NCI-H82 treated with DMSO at 0.1 percent for 48 hours (cell line): ENCODE data around the gene TERC.
"Not testable (repeated sequence)": the region's sequence is repeated elsewhere in the genome, so short reads cannot be mapped to it uniquely, and the experiment has no call there.

Experiments used
- DNase-seq: peaks from one replicate; lab custom pipeline; 2025; ENCODE audit not compliant: unreplicated experiment; lab: John Stamatoyannopoulos, UW

Gene TERC

DNA sequence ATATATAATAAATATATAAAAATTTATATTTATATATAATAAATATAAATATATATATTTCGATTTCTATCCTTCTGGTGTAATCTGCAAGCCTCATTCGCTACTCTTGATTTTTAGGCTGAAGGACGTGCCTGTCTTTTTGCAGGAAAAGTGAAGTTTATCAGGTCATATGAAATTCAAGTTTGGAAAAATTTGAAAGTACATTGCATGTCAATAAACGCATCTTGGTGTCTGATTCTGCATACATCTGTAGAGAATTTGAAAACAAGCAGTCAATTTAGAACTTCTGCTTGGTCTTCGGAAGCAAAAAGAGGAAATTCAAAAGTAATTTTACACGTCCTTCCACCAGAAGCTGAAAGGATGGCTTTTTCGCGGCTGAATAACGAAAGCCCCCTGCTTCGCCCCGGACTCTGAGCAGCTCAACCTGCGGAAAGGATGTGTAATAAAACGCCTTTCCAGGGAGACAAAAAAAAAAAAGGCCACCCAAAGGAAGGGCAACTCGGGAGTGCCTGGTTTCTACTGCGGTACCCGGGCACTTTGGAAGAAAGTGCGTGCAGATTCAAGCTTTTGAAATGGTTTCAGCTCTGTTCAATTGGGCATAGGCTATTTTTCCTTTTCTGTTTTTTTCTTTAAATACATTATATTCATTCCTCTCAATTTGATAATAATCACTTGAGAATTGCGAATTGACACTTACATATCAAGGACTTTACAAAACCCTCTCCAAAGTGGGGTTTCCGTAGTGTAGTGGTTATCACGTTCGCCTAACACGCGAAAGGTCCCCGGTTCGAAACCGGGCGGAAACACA is 6.8 kb upstream of the TERC start:
- peak; percentile 82 for DNase-seq

DNA sequence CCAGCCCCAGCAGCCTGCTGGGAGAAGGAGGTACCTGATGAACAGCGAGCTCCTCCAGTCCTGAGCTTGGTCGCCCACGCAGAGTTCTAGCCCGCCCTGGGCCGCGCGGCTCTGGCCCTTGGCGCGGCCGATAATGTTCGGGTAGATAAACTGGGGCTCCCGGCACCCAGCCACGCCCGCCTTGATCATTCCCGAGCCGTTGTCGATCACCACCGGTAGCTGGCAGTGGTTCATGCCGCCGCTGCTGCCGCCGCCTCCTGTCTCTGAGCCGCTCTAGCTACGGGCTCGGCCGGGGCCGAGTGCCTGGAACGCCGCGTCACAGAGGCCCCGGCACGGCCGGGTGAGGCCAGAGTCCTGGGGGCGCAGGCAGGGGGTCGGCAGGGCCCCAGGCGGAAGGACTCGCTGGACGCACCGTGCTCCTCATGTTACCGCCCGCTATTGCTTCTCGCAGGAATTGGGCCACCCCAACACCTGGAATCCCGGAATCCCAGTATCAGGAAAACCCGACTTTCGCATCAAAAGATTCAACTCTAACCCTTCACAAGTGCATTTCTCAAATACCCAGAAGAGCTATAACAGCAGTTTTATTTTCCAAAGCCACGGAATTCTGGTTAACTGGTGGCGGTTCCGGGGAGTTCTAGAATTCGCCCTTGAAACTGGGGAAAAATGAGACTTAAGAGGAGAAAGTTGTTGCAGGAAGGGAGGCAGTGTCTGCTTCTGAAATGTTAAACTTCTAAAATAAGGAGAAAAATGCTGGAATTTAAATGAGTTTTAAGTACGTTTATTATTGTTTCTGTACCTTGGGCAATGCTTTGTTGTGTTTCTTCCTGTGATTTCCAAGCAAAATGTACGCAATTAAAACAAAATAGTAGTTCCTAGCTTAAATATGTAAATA is 4.7 kb upstream of the TERC start, which contains the start of gene ACTRT3:
ACTRT3 (minus strand) TSS at position 275 of the 895 bp plus-strand sequence; CDS start at position 234, 41 bp downstream.
- peak; percentile 30 for DNase-seq

DNA sequence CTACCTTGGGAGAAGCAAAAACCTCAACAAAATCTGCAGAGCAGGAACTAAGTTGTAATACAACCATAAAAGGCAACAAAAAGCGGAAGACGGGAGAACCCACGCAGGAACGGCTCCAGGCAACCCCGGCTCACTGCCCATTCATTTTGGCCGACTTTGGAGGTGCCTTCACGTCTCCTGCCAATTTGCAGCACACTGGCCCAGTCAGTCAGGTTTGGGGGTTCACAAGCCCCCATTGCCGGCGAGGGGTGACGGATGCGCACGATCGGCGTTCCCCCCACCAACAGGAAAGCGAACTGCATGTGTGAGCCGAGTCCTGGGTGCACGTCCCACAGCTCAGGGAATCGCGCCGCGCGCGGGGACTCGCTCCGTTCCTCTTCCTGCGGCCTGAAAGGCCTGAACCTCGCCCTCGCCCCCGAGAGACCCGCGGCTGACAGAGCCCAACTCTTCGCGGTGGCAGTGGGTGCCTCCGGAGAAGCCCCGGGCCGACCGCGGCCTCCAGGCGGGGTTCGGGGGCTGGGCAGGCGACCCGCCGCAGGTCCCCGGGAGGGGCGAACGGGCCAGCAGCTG is 463 bp downstream of the TERC start:
- DNase-seq = no peak

DNA sequence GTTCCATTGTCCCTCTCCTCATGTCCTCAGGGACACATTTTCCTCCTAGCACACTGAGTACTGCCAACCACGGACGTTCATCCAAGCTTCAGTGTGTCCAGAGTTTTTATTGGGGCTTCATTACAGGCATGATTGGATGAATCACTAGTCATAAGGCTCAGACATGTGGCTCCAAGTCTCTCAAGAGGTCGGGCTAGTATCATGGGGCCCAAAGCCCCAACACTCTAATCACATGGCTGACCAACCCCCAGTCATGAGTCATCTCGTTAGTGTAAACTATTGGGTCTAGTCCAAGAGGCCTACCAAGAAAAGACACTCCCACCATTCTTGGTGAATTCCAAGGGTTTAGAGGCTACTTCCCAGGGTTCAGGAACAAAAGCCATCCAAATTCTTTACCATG is 4.4 kb downstream of the TERC start:
- no peak for DNase-seq

DNA sequence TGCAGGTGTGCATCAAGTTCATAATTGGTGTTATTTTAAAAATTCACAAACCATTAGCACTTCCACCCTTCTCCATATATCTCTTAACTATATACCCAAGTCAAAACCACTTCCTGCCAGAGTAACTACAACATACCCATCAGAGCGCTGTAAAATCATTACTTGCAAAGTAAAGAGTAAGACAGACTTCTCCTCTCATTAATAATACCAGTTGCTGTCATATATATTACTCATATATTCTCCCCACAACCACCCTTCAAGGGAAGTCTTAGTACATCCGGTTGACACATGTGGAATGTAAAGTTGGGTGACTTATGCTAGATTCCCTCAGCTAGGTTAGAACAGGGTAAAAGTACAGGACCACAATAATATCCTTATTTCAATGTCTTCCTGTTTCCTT is 5.6 kb downstream of the TERC start:
- no peak for DNase-seq

DNA sequence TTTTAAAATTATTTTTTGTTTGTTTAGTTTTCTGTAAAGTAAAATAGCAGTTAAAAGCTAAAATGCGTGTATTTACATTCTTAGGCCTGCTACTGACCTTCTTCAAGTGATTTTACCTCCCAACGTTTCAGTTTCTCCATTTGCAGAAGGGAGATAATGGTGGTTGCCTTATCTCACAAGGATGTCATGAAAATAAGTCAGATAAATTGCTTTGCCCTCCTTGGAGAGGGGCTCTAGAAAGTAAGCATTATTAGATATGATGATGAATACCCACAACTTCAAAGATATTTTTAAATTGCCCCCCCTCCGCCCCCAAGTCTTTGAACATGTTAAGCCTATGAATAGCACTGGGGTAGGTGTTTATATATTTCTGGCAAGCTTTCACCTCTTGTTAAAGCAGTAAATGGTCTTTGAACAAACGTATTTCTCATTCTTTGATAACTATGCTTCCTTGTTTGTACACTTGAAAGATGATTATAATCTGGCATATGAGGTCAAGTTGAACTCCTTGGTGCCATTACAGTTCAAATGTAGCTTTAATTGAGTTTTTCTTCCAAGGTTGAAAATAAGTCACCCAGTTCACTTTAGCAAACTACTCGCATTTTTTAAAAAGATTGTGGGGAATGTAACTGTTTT is 6.4 kb downstream of the TERC start:
- DNase-seq = no peak

DNA sequence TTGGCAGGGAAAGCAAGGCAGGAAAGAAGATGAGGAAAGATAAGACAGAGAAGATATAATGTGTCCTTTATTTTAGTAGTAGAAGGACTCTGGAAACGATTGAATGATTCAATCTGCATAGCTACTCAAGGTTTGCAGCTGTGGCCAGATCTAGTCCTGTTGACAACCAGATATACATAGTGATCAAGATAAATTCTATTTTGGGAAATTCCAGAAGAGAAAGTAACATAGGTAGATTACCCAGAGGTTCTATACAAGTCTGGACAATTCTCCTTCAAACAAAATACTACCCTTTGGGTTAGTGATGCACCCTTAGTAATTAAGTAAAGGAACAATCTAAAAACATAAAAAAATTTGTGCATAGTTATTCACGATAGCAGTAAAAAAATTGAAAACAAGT is 9.4 kb downstream of the TERC start:
- DNase-seq = no peak

DNA sequence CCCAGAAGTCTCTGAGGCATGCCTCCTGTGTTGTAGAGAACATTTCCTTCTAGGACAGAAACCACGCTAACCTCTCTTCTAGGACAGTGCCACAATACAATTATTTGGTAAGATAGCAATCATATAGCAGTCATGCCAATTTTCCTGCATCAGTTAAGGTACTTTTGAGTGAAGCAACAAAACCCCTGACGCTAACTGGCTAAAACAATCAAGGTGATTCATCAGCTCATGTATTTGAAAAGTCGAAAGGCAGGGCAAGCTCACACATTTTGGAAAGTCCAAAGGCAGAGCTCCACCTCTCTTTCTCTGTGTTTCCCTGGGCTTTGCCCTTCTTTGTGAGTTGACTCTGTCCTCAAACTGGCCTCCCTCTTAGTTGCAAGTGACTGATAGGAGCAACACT is 10.1 kb downstream of the TERC start:
- no peak for DNase-seq

DNA sequence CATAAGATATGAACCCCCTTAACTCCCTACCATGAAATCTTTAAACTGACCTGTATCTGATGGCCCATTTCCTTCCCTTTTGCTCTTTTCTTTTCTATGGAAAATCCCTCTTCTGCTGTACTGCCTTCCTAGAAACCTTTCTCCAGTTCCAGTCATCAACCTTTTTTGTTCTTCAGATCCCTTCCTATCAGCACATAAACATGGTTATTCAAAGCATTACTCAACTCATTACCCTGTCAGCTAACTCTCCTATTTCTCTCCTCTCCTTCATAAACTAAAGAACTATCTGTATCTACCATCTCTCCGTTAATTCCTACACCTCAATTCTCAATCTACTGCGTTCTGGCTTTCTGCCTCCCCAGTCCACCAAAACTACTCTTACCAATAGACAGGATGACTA is 13.0 kb downstream of the TERC start:
- DNase-seq = no peak

DNA sequence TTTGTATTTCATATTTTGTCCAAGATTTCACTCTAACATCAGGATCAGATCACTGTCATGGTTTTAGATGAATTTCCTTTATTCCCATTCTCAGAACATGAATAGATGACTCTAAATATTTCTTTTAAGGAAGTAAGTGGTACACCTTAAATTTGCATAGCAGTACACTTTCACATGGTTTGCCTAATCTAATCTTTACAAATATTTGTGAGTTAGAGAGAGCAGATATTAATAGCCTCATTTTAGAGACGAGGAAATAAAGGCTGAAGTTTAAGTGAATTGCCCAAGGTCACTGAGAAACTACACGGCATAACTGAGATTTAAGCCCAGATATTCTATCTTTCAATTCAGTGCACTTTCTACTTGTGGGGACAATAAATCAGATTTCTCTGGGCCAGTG is 14.2 kb downstream of the TERC start:
- no peak for DNase-seq

DNA sequence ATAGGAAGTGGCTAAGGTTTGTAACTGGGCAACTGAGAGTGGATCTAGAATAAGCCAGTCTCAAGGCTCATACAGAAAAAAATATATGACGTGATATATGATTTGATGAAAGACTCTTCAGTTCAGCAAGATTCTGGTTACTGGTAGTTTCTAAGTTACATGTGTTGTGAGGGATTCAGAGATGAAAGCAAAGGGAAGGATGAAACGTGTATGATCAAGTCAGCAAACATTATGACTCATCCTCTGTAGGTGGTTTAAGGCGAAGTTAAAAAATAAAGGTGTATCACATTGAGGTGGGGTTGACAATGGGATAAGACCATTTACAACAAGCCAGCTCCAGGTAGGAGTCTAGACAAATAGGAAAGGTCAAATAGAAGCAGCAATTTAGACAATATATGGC is 16.2 kb downstream of the TERC start:
- DNase-seq = no peak

DNA sequence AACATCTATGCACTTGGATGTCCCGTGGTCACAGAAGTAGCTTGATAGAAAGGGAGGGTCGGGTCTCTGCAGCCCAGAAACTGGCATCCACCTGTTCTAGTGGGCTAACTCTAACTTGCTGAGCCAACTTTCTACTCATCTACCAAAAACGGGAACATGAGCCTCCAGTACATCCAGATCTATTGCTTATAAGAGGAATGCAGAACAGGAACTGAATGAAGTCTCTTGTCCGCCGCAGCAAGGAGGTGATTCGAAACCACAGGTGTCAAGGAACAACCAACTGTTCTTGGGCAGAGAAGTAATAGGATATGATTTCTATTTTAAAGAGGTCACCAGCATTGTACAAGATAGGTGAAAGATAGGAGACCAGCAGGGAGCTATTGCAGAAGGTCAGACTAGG is 17.9 kb downstream of the TERC start:
- no peak for DNase-seq

DNA sequence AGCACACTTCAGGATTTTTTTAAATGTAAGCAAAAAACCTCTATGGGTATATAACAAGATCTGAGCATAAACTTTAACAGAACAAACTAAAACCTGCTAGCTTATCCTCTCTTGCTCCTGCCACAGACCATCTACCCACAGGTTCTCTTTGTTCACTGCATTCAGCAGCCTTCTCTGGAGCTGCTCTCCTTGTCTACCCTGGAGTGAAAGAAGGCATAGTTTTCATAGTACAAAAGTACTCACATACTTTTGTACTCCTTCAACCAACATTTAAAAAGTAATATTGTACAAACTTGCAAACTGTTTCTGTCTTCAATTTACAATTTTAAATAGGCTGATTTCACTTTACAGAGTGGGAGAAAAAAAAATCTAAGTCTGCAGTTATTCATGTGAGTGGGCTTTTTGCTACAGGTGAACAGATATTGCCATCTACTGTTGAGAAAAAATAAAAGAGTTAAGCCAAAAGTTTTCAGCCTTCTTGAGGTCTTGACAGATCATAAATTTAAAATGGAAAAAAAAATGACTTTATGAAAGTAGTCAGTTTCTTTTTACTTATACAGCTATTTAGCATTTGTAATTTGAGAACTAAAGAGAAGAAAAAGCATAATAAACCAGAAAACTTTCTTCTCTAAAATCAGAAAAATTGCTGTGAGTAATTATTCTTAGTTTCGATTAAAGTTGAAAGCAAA is 20.4 kb downstream of the TERC start:
- DNase-seq = peak; percentile 16

DNA sequence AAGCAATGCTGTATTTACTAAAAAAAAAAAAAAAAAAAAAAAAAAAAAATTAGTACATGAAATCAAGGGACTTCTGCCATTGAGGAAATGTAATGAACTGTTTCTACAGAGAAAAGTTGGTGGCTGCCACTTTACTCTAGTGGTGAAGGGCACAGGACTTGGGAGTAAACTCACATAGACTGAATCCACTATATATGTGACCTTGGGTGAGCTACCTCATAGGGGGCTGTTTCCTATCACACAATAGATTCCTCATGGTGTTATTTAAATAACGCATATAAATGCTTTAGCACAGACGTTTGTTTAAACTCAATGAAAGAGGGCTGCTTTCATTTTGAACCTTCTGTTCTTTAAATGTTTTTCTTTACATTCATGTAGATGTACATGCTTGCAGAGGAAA is 25.8 kb downstream of the TERC start:
- DNase-seq = no peak

DNA sequence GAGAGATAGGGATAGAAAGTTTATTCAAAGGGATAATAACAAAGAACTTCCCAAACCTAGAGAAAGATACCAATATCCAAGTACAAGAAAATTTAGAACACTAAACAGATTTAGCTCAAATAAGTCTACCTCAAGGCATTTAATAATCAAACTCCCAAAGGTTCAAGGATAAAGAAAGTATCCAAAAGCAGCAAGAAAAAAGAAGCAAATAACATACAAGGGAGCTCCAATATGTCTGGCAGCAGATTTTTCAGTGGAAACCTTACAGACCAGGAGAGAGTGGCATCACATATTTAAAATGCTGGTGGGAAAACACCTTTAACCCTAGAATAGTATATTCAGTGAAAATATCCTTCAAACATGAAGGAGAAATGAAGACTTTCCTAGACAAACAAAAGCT is 33.0 kb downstream of the TERC start:
- not testable (repeated sequence) for DNase-seq

DNA sequence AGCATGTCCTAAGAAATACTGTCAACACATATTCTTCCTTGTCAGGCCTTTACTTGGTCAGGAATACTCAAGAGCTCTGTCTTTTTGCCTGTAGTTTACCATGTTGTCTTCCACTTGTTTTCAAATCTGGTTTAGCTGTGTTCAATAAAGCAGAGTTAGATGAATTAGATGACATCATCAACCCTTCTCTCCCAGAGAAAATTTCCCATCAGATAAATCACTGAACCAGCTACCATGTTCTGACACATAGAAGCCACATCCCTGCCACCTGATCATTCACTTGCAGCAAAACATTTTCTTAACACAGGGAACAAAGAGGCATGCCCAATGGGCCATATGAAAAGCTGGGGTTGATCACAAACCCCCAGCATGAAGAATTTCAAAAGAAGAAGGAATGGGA is 42.1 kb downstream of the TERC start:
- no peak for DNase-seq

DNA sequence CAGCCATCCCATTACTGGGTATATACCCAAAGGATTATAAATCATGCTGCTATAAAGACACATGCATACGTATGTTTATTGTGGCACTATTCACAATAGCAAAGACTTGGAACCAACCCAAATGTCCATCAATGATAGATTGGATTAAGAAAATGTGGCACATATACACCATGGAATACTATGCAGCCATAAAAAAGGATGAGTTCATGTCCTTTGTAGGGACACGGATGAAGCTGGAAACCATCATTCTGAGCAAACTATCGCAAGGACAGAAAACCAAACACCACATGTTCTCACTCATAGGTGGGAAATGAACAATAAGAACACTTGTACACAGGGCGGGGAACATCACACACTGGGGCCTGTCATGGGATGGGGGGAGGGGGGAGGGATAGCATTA is 46.4 kb downstream of the TERC start:
- DNase-seq = not testable (repeated sequence)
